ENCODE data around the gene PMFBP1.

Gene PMFBP1

GRCh38 chr16:72188541-72188940, 16.6 kb upstream of the PMFBP1 start:
- Histone ChIP-seq H3K4me1 (peaks cover 0 to 29% (median 1%) of the 10 kb centered on the region in 4 donors), H3K27me3 (no peaks in the 10 kb centered on the region), H3K36me3 (no peaks in the 10 kb centered on the region), H3K27ac (no peak overlapping the region), H3K9me3 (no peaks in the 10 kb centered on the region), H3K4me3 (no peak overlapping the region)
- intact Hi-C loops (cut with DNase I; ENCODE audit: low total_unique reads) = no loop called here
- DNase-seq = no peak
- TF ChIP-seq CTCF (IDR thresholded peaks at IDR 0.05) = no peak

- H3K36me3 ChIP-seq = no peaks in the 10 kb centered on the region
- no peaks in the 10 kb centered on the region for H3K9me3 ChIP-seq
- no peaks in the 10 kb centered on the region for H3K27me3 ChIP-seq
- DNase-seq = no peak
- H3K4me3 ChIP-seq = no peak overlapping the region
- H3K4me1 ChIP-seq = peaks cover 0 to 29% (median 1%) of the 10 kb centered on the region in 4 donors
- TF ChIP-seq CTCF (IDR thresholded peaks at IDR 0.05) = no peak
- no peak overlapping the region for H3K27ac ChIP-seq
- intact Hi-C loops (cut with DNase I; ENCODE audit: low total_unique reads) = no loop called here
Measured at GRCh38 chr16:72187551-72187950, 15.6 kb upstream of the PMFBP1 start.

GRCh38 chr16:72182976-72183375, 11.0 kb upstream of the PMFBP1 start:
- no peak overlapping the region for H3K27ac ChIP-seq
- H3K27me3 ChIP-seq = no peaks in the 10 kb centered on the region
- DNase-seq = no peak
- H3K9me3 ChIP-seq = no peaks in the 10 kb centered on the region
- H3K4me3 ChIP-seq = no peak overlapping the region
- intact Hi-C loops (cut with DNase I; ENCODE audit: low total_unique reads) = no loop called here
- H3K36me3 ChIP-seq = no peaks in the 10 kb centered on the region
- no peaks in the 10 kb centered on the region for H3K4me1 ChIP-seq
- no peak for TF ChIP-seq CTCF (IDR thresholded peaks at IDR 0.05)

- H3K27me3 ChIP-seq = no peaks in the 10 kb centered on the region
- no peaks in the 10 kb centered on the region for H3K36me3 ChIP-seq
- DNase-seq = no peak
- H3K4me3 ChIP-seq = no peak overlapping the region
- no peaks in the 10 kb centered on the region for H3K4me1 ChIP-seq
- no peak overlapping the region for H3K27ac ChIP-seq
- no peaks in the 10 kb centered on the region for H3K9me3 ChIP-seq
- no peak for TF ChIP-seq CTCF (IDR thresholded peaks at IDR 0.05)
- intact Hi-C loops (cut with DNase I; ENCODE audit: low total_unique reads) = no loop called here
Measured at GRCh38 chr16:72179204-72179970, 7.4 kb upstream of the PMFBP1 start.

- H3K9me3 ChIP-seq = no peaks in the 10 kb centered on the region
- H3K27me3 ChIP-seq = no peaks in the 10 kb centered on the region
- no peaks in the 10 kb centered on the region for H3K36me3 ChIP-seq
- intact Hi-C loops (cut with DNase I; ENCODE audit: low total_unique reads) = no loop called here
- no peak for TF ChIP-seq CTCF (IDR thresholded peaks at IDR 0.05)
- no peak overlapping the region for H3K4me3 ChIP-seq
- no peaks in the 10 kb centered on the region for H3K4me1 ChIP-seq
- DNase-seq = no peak
- no peak overlapping the region for H3K27ac ChIP-seq
Measured at GRCh38 chr16:72174726-72175125, 2.8 kb upstream of the PMFBP1 start.
